ENCODE data around the gene EML6. TPM values are rescaled to one million over a fixed set of nuclear protein-coding genes. Genes with fewer than 3 reads are reported as not detected.

EML6 gene
- total RNA-seq, 3 donors from 2014 or later (not counting 1 experiment from before 2014, with no cell fraction given): 1.7 to 3.2 (median 2.4) TPM

DNA sequence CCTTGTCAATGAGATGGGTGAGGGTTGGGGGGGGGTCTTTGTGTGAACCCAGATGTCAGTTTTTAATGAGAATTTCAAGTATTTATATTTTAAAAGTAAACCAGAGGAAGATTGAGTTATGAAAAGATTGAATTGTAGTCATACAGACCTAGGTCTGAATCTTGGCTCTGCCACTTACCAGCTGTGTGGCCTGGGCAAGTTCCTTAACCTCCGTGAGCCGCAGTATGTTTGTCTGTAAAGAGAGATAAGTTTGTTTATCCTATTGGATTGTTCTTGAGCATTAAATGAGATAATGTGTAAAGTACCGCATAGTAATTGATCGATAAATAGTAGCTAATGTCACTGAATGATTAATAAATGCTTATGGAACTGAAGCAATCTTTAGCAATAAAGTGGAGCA, 63.8 kb downstream of the EML6 start:
- 98% methylated on average over 4 of the region's 4 CpGs for WGBS (ENCODE audit: insufficient coverage)
- Mint-ChIP-seq H3K4me3 (no peak overlapping the region), H3K9me3 (no peaks in the 10 kb centered on the region), H3K36me3 (no peaks in the 10 kb centered on the region), H3K27ac (no peak overlapping the region), H3K27me3 (ENCODE audit: low read depth in 2 of 2) (no peaks in the 10 kb centered on the region), H3K4me1 (no peaks in the 10 kb centered on the region)
- no peak overlapping the region for H3K27ac ChIP-seq (ENCODE audit: low read length)
- no peak for TF ChIP-seq CTCF (IDR thresholded peaks at IDR 0.05)
- ATAC-seq: no peak
- H3K4me3 ChIP-seq (ENCODE audit: low read length): no peak overlapping the region
- no peaks in the 10 kb centered on the region for H3K4me1 ChIP-seq (ENCODE audit: control insufficient read depth, insufficient read depth, low read length)
- intact Hi-C loops (cut with micrococcal nuclease): no loop called here
- no peaks in the 10 kb centered on the region for H3K27me3 ChIP-seq (ENCODE audit: control insufficient read depth, insufficient read depth, low read length)
- no peak for DNase-seq
- H3K9me3 ChIP-seq (ENCODE audit: control insufficient read depth, insufficient read depth, low read length): no peaks in the 10 kb centered on the region
- H3K36me3 ChIP-seq (ENCODE audit: control insufficient read depth, insufficient read depth, low read length): no peaks in the 10 kb centered on the region

DNA sequence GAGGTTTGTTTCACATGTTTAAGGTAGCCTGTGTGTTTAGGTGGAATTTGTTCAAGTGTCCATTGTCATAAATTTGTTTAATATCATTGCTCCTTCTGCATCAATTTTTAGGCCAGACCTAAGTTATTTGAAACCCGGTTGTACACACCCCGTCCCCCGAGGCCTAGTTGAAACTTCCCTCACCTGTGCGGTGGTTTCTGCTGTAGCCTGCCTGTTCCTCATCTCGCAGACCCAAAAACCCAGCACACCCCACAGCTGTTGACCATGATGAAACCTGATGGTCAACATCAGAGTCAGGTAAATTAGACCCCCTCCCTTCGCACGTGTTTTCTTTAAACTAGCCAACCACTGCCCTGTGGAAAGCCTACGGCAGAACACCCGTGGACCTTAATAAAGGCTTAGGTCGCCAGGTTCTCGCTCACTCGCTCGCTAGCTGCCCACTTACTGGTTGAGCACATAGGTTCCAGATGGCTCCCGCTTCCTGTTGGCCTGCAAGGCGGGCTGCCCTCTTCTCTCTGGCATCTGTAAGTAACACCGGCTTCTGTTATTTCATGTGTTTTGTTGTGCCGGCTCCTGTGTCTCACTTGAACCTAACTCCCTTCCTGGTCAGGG, 64.4 kb downstream of the EML6 start:
- Mint-ChIP-seq H3K27me3 (ENCODE audit: low read depth in 2 of 2) (no peaks in the 10 kb centered on the region), H3K36me3 (no peaks in the 10 kb centered on the region), H3K4me3 (no peak overlapping the region), H3K27ac (no peak overlapping the region), H3K4me1 (no peaks in the 10 kb centered on the region), H3K9me3 (no peaks in the 10 kb centered on the region)
- H3K27ac ChIP-seq (ENCODE audit: low read length): no peak overlapping the region
- WGBS (ENCODE audit: insufficient coverage): 86% methylated on average over 17 of the region's 17 CpGs
- H3K4me1 ChIP-seq (ENCODE audit: control insufficient read depth, insufficient read depth, low read length): no peaks in the 10 kb centered on the region
- DNase-seq: no peak
- intact Hi-C loops (cut with micrococcal nuclease): no loop called here
- no peak overlapping the region for H3K4me3 ChIP-seq (ENCODE audit: low read length)
- no peaks in the 10 kb centered on the region for H3K9me3 ChIP-seq (ENCODE audit: control insufficient read depth, insufficient read depth, low read length)
- H3K36me3 ChIP-seq (ENCODE audit: control insufficient read depth, insufficient read depth, low read length): no peaks in the 10 kb centered on the region
- no peaks in the 10 kb centered on the region for H3K27me3 ChIP-seq (ENCODE audit: control insufficient read depth, insufficient read depth, low read length)
- ATAC-seq: no peak
- no peak for TF ChIP-seq CTCF (IDR thresholded peaks at IDR 0.05)

- TF ChIP-seq CTCF (IDR thresholded peaks at IDR 0.05): no peak
- Mint-ChIP-seq H3K9me3 (no peaks in the 10 kb centered on the region), H3K4me3 (no peak overlapping the region), H3K4me1 (peaks cover 0 to 1% of the 10 kb centered on the region in 2 donors), H3K27me3 (ENCODE audit: low read depth in 2 of 2) (peaks cover under 1 to 8% of the 10 kb centered on the region in 2 donors), H3K27ac (no peak overlapping the region), H3K36me3 (no peaks in the 10 kb centered on the region)
- ATAC-seq: no peak
- Histone ChIP-seq H3K27me3 (ENCODE audit: control insufficient read depth, insufficient read depth, low read length) (no peaks in the 10 kb centered on the region), H3K4me3 (ENCODE audit: low read length) (no peak overlapping the region), H3K9me3 (ENCODE audit: control insufficient read depth, insufficient read depth, low read length) (no peaks in the 10 kb centered on the region), H3K27ac (ENCODE audit: low read length) (no peak overlapping the region), H3K36me3 (ENCODE audit: control insufficient read depth, insufficient read depth, low read length) (no peaks in the 10 kb centered on the region), H3K4me1 (ENCODE audit: control insufficient read depth, insufficient read depth, low read length) (no peaks in the 10 kb centered on the region)
- intact Hi-C loops (cut with micrococcal nuclease): no loop called here
- no peak for DNase-seq
- 83% methylated on average over 1 of the region's 2 CpGs for WGBS (ENCODE audit: insufficient coverage)
These were observed 66.4 kb downstream of the EML6 start for GRCh38 chr2:54789878-54790277.

GRCh38 chr2:54791831-54792230, 68.4 kb downstream of the EML6 start:
- TF ChIP-seq CTCF (IDR thresholded peaks at IDR 0.05): no peak
- DNase-seq: no peak
- intact Hi-C loops (cut with micrococcal nuclease): no loop called here
- Mint-ChIP-seq H3K4me3 (no peak overlapping the region), H3K27me3 (ENCODE audit: low read depth in 2 of 2) (peaks cover 4 to 8% of the 10 kb centered on the region in 2 donors), H3K4me1 (peaks cover 0 to 5% of the 10 kb centered on the region in 2 donors), H3K27ac (no peak overlapping the region), H3K36me3 (no peaks in the 10 kb centered on the region), H3K9me3 (no peaks in the 10 kb centered on the region)
- H3K27me3 ChIP-seq (ENCODE audit: control insufficient read depth, insufficient read depth, low read length): no peaks in the 10 kb centered on the region
- no peak overlapping the region for H3K4me3 ChIP-seq (ENCODE audit: low read length)
- no peak overlapping the region for H3K27ac ChIP-seq (ENCODE audit: low read length)
- no peaks in the 10 kb centered on the region for H3K4me1 ChIP-seq (ENCODE audit: control insufficient read depth, insufficient read depth, low read length)
- H3K9me3 ChIP-seq (ENCODE audit: control insufficient read depth, insufficient read depth, low read length): no peaks in the 10 kb centered on the region
- no peak for ATAC-seq
- H3K36me3 ChIP-seq (ENCODE audit: control insufficient read depth, insufficient read depth, low read length): no peaks in the 10 kb centered on the region
- WGBS (ENCODE audit: insufficient coverage): 97% methylated on average over 3 of the region's 3 CpGs
